Loucy (cell line): ENCODE measurements around the gene COX19.

Source experiments
- EZH2phosphoT487 ChIP-seq: fragments of 200-600 bp; IDR thresholded peaks from 2 replicates; pipeline ENCODE4 v1.6.1; 2018; ENCODE audit warnings: antibody characterized with exemption, mild to moderate bottlenecking, moderate library complexity, borderline replicate concordance
- TF ChIP-seq, protein P1 (sequence below): fragments of 200-600 bp; sonication (generic); conservative IDR thresholded peaks from 2 replicates; pipeline ENCODE4 v1.5.1; 2014; ENCODE audit warnings: mild to moderate bottlenecking, antibody characterized with exemption, low read length

DNA sequence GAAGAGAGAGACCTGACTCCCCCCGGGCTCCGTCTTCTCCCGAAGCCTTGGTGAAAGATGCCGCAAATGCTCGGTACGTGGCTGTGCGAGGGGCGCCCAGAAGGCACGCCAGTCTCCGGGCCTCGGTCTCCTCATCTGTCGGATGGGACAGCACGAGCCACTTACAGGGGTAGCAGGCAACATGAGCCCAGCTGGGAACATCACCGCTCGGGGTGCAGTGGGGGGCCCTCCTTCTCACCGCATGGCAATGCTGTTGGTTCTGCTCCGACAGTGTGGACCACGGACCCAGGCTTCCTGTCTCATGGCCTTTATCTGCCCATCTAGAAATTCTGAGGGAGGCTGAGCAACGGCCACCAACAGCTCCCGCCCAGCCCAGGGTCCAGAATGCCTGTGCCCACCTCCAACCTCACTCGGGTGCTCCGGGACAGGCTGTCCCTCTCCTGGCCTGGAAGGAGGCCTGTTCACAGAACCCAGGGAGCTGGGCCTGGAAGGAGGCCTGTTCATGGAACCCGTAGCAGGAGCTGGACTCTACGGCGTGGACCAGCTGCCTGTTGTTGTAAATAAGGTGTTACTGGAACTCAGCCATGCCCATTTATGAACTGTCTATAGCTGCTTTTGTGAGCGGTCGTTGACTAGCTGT lies 36.7 kb downstream of the COX19 start:
- TF ChIP-seq, protein P1, sequence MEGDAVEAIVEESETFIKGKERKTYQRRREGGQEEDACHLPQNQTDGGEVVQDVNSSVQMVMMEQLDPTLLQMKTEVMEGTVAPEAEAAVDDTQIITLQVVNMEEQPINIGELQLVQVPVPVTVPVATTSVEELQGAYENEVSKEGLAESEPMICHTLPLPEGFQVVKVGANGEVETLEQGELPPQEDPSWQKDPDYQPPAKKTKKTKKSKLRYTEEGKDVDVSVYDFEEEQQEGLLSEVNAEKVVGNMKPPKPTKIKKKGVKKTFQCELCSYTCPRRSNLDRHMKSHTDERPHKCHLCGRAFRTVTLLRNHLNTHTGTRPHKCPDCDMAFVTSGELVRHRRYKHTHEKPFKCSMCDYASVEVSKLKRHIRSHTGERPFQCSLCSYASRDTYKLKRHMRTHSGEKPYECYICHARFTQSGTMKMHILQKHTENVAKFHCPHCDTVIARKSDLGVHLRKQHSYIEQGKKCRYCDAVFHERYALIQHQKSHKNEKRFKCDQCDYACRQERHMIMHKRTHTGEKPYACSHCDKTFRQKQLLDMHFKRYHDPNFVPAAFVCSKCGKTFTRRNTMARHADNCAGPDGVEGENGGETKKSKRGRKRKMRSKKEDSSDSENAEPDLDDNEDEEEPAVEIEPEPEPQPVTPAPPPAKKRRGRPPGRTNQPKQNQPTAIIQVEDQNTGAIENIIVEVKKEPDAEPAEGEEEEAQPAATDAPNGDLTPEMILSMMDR, result no peak
- no peak for TF ChIP-seq EZH2phosphoT487
